NCI-H1930 (cell line): ENCODE measurements around the gene RAB37.
A peak's percentile ranks its signal among the peaks of the same experiment; 100 is the strongest.

Experiments used
- DNase-seq, 2 experiments: peaks; one replicate each; lab custom pipeline; 2025; lab: John Stamatoyannopoulos, UW

The RAB37 gene

DNA sequence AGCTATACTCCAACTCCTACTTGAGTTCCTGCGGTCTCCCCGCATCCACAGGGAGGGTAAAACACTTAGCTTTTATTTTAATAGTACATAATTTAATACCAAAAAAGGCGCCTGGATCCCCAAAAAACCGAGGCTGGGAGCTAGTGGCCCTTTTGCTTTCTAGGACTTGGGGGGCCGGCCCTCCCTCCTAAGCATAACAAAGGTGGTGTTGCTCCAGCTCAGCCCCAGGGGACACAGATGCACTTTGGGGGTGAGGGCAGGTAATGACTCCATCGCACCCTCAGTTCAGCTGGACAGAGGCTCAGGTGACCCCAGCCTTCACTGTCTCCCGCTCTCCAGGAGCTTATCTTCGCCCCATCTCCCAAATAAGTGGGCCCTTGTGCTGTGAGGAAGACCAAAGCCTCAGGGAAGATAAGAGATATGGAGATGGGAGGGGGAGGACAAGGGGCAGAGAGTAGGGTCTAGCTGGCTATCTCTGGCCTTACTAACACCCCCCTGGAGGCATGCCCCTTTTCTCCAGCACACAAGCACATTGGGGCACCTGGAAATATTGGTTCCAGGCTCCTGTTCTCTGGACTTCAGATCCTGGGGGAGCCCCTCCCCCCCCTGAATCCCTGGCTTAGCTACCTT is 8.6 kb downstream of the RAB37 start:
- DNase-seq = no peak

DNA sequence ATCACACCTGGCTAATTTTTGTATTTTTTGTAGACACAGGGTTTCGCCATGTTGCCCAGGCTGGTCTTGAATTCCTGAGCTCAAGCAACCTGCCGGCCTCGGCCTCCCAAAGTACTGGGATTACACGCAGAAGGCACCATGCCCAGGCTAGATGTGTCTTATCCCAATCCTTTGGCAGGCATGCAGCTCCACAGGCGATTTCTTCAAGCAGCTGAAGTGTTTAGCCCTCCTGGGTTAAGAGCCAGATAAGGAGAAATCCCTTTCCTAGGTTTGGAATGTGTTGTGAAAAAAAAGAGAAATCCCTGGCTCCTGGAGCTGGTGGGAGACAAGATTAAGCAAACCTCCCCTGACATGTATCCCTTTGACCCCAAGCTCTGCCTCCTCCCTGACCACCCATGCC is 9.3 kb downstream of the RAB37 start:
- DNase-seq = no peak

DNA sequence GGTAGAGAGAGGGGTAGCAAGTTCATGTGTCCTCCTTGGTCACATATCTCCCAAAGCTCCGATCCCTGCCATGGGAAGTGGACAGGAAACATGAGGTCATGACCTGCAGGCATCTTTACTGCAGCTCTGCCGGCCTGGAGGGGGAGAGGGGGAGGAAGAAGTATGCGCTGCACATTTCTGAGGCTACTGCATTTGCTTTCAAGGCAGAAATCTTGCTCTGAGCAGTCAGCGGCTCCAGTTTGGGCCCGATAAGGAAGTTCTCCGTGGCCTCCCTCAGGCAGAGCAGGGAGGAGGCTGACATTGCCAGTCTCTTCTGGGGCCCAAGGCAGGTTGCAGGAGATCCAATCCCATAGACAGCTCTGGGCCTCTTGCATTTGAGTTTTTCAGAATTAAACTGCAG is 9.9 kb downstream of the RAB37 start:
- no peak for DNase-seq

DNA sequence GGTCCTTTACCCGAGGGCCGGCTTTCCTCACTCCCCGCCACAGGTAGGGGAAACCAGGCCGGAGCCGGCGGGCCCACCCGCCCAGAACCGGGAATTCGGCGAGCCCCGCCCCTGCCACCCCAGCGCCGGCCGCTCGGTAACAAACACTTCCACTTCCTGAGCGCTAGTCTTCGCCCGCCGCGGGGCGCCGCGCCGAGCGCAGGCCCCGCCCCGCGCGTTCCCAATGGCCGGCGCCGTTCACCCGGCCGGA is 11.1 kb downstream of the RAB37 start:
- no peak for DNase-seq

- DNase-seq = peak; percentile 93 to 98
Observed at GRCh38 chr17:74748529-74749278, 11.6 kb downstream of the RAB37 start, which contains the start of gene NHERF1. TSS of gene NHERF1 (plus strand) at chr17:74748628. CDS start at chr17:74748847, 219 bp downstream.

DNA sequence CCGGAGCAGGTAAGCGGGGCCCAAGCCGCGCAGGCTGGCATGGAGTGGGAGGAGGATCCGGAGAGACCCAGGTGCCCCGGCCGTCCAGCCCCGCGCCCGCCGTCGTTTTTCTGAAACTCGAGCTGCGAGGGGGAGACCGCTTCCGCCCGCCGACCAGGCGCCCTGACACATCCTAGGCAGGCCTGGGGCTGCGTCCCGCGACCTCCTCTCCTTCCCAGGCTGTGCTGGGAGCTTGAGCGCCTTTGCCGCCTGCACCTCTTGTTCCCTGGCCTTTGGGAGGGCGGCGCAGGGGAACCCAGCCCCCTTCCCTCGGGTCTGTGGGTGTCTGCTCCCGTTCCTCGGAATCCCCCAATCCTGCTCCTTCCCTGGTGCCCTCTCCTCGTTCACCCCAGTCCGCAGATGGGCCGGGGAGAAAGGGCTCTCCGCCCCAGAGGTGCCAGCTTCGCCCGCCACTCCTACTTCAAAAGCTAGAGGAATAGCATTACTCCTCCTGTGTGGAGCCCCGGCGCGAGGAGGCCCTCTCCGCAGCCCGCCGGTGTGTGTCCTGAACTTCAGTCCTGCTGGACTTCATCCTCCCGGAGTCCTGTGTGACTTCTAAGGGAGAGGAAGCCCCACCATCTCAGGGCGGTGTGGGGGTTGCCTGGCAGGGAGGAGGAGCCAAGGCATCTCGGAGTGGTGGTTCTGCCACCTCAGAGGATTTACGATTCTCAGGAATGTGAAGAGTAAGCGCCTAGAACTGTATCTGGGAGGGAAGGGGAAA is 12.4 kb downstream of the RAB37 start:
- no peak for DNase-seq

- DNase-seq = no peak
Observed at GRCh38 chr17:74750039-74750326, 12.9 kb downstream of the RAB37 start.

GRCh38 chr17:74750327-74751069 is 13.4 kb downstream of the RAB37 start:
- no peak for DNase-seq

DNA sequence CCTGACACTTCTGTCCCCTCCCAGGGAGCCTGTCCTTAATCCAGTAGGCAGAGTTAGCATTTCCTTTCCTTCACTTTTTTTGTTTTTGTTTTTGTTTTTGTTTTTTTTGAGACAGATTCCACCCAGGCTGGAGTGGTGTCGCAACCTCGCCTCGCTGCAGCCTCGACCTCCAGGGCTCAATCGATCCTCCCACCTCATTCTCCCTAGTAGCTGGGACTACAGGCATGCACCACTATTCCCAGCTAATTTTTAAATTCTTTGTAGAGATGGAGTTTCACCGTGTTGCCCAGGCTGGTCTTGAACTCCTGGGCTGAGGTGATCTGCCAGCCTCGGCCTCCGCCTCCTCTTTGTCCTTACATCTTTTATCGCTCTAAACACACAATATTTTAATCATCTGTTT is 15.4 kb downstream of the RAB37 start:
- no peak for DNase-seq

- no peak for DNase-seq
Observed at GRCh38 chr17:74752822-74753401, 15.9 kb downstream of the RAB37 start.

DNA sequence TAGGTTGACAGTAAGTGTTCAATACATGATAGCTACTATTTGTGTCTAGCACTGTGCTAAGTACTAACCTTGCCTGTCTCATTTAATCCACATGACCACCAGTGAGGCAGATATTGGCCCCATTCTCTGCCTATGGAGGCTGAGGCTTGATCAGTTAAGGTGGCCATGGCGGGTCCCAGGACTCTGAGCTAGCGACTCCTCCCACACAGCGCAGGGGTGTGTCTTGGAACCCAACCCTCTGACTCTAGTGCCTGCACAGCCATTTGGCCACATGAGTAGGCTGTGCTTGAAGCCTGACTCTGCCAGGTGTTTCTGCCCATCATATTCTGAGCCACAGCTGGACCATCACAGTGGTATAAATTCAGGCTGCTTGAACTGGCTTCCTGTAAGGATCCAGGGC is 17.8 kb downstream of the RAB37 start:
- DNase-seq = no peak

GRCh38 chr17:74755533-74755932 is 18.5 kb downstream of the RAB37 start:
- DNase-seq = no peak

DNA sequence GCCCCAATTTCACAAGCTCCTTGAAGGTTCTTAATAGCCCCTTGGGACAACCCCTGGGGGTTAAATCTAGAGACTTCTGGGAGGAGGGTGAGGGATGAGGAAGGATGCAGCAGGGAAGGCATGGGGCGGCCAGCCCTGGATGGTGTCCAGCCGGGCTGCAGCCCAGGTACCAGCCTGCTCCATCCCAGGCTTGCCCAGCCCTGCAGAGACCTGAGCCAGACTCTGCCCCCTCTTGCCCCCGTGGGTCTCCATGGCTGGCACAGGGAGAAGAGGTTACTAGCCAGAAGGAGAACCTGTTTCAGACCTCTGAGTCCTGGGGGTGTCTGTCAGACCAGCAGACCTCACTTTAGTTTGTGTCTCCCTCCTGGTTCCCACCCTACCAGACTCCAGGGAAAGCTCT is 19.8 kb downstream of the RAB37 start:
- no peak for DNase-seq

- no peak for DNase-seq
Observed at GRCh38 chr17:74757502-74757901, 20.4 kb downstream of the RAB37 start.

DNA sequence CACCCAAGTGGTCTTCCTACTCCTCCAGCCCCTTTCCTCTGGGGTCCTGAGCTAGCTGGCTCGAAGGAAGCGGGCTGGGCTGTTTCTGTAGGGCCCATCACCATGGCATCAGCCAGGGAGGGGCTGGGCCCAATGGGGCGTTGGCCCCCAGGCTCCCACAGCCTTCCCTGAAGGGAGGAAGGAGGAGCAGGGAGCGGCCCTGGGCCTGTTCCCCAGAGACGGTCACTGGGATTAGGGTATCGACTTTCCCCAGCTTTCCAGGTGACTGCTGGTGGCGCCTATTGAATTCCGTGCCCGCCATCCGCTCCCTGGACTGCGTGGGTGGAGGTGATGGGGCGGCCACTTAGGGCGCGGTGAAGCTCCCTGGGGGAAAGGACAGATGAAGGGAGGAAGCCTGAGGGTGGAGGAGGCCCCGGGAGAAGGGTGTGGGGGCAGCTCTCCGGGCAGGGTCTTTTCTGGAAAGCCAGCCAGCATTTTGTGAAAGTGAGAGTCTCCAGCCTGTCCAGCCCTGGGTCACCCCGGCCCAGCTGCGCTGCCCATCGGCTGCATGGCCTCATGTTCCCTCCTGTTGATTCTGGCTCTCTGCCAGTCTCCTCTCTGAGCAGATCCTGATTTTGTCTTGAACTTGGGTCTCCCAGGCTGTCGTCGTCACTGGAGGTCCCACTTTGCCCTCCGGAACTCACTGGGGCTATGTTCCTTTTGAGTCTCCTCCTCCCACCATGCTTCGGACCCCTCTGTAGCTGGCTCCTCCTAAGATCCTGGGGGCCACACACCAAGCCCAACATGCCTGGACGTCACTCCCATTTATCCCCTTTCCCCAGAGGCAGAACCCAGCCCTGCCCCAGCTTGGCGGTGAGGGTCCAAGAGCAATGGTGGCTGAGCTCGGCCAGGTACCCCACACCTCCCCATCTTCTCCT is 21.1 kb downstream of the RAB37 start:
- DNase-seq = no peak

- DNase-seq = no peak
Observed at GRCh38 chr17:74758848-74759168, 21.8 kb downstream of the RAB37 start.

- no peak for DNase-seq
Observed at GRCh38 chr17:74759243-74759801, 22.3 kb downstream of the RAB37 start.

GRCh38 chr17:74759941-74760340 is 22.9 kb downstream of the RAB37 start:
- no peak for DNase-seq

DNA sequence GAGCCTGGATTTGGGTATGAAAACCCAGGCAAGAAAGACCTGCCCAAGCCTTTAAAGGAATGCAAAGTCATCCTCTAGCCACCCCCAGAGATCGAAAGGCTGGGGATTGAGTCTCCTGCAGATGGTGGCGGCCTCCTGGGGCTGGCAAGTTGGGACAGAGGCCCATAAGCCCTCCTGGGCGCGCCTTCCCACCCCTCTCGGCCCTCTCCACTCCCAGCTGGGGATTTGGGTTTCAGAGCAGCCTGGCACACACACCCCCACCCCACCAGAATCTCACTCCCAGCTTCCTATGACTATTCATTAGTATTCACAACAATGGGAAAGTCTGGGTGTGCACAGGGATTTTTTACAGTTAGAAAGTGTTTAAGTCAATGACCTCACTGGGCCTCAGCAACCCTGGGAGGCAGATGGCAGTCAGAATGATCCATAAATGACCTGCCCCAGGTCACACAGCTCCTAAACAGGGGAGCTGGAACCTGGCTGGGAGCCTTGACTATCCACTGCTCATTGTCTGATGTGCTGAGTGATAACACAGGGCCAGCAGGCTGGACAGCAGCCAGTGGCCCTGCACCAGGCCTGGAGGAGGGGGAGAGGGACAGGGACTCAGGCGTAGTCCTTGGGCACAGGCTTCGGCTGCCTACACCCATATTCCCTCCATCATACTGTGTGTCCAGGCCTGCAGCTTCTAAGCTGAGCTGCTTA is 23.5 kb downstream of the RAB37 start:
- DNase-seq = no peak

GRCh38 chr17:74761419-74761818 is 24.4 kb downstream of the RAB37 start:
- no peak for DNase-seq

- no peak for DNase-seq
Observed at GRCh38 chr17:74761931-74762330, 24.9 kb downstream of the RAB37 start.
